Left lobe of liver (tissue), 2 donors: ENCODE results near the gene RPL41. TPM values are rescaled to one million over a fixed set of nuclear protein-coding genes. Genes with fewer than 3 reads are reported as not detected.
"Not testable (repeated sequence)": the region's sequence is repeated elsewhere in the genome, so short reads cannot be mapped to it uniquely, and the experiment has no call there.

Experiments
- ATAC-seq: fragments of 200-7000 bp; cut with Tn5 transposase; one replicate; pipeline ENCODE4 v1.9.1; 2020; ENCODE audit warnings: mild to moderate bottlenecking, moderate library complexity
- DNase-seq: peaks from one replicate; pipeline ENCODE4 v3.0.0-alpha.2; 2020; ENCODE audit warnings: low spot score
- total RNA-seq: library from RNA; stranded (reverse); gene quantifications from one replicate; pipeline ENCODE4 v1.2.1, GENCODE V29; 2021
- donor health status: DM: no; HTN: no; CAD: no; lungs with moderate emphysema.
- donor health status: DM: no; HTN: yes; CAD: no.

RPL41 gene
- total RNA-seq, 1 donor from 2014 or later, result 1,359 TPM

DNA sequence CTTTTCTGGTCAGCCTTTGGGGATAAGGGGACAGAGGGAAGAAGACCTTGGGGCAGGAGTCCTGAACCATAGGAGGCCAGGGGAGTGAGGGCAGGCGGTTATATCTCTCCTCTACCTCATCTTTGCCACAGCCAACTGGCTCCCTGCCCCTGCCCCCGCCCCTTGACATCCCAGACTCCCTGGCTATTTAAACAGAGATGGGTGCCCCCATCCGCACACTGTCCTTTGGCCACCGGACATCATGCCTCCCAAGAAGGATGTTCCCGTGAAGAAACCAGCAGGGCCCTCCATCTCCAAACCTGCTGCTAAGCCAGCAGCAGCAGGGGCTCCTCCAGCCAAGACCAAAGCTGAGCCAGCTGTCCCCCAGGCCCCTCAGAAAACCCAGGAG lies 37.2 kb downstream of the RPL41 start:
- DNase-seq, result no peak
- ATAC-seq, result no peak

DNA sequence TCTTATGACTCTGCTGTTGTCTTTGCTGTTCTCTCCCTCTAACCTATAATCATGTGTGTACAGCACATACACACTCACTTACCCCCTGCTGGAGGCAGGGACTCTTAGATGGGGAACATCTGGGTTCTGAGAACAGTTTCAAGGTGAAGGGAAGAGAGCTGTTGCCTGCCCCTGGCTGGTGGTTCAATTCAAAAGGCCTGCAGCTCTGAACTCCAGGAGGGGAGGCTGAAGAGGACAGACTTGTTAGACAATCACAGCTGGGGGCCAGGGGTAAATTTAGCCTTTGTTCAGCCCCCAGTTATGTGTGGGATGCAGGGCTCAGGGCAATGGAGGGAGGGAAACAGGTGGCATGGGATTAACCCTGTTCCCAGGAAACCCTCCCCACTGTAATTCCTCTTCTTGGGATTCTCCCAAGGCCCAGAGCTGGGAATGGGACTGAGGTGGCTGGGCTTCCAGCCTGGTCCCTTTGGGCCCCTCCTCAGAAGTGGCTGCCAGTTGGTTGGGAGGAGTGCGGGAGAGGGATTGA lies 37.9 kb downstream of the RPL41 start:
- no peak for ATAC-seq
- no peak for DNase-seq

DNA sequence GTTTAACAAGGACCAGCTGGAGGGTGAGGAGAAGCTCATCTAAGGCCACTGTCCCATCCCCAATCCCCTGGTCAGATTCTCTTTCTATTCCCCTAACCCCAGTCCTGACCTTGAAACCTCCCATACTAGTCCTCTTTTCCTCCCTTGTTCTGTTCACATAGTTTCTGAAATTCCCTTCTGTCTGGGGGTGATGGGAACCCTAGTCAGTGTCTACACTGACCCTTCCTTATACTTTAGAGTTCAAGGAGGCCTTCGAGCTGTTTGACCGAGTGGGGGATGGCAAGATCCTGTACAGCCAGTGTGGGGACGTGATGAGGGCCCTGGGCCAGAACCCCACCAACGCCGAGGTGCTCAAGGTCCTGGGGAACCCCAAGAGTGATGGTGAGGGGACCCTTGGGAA lies 38.4 kb downstream of the RPL41 start:
- ATAC-seq, result no peak
- DNase-seq, result no peak

DNA sequence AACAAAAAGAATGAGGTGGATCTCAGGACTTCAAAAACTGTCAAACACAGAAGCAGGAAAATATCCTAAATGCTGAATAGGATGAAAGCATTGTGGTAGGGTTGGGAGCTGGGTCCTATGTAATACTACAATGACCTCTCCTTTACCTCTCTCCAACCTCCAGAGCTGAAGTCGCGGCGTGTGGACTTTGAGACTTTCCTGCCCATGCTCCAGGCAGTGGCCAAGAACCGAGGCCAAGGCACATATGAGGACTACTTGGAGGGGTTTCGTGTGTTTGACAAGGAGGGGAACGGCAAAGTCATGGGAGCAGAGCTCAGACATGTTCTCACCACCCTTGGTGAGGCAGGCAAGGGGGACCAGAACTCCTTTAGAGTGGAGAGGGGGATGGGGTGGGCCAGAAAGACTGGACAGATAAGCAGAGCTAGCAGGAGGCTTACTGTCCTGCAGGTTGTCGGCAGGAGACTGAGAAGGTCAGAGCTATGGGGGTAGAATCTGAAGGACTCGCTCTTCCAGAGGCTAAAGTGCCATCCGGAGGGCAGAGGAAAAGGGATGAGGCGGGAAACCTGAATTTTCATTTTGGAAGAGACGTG lies 38.9 kb downstream of the RPL41 start:
- DNase-seq, result peak; percentile 69
- ATAC-seq, result peak; percentile 41

DNA sequence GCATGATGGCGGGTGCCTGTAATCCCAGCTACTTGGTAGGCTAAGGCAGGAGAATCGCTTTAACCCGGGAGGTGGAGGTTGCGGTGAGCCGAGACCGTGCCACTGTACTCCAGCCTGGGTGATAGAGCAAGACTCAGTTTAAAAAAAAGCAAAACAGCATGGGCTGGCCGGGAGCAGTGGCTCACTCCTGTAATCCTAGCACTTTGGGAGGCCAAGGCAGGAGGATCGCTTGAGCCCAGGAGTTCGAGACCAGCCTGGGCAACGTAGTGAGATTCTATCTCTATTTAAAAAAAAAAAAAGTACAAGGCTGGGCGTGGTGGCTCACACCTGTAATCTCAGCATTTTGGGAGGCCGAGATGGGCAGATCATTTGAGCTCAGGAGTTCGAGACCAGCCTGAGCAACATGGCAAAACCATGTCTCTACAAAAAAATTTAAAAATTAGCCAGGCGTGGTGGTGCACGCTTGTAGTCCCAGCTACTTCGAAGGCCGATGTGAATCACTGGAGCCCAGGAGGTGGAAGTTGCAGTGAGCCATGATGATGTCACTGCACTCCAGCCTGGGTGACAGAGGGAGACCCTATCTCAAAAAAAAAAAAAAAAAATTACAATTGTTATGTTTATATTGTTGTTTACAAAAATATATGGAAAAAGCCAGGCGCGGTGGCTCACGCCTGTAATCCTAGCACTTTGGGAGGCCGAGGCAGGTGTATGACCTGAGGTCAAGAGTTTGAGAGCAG lies 40.2 kb downstream of the RPL41 start:
- ATAC-seq, DNase-seq: not testable (repeated sequence)

DNA sequence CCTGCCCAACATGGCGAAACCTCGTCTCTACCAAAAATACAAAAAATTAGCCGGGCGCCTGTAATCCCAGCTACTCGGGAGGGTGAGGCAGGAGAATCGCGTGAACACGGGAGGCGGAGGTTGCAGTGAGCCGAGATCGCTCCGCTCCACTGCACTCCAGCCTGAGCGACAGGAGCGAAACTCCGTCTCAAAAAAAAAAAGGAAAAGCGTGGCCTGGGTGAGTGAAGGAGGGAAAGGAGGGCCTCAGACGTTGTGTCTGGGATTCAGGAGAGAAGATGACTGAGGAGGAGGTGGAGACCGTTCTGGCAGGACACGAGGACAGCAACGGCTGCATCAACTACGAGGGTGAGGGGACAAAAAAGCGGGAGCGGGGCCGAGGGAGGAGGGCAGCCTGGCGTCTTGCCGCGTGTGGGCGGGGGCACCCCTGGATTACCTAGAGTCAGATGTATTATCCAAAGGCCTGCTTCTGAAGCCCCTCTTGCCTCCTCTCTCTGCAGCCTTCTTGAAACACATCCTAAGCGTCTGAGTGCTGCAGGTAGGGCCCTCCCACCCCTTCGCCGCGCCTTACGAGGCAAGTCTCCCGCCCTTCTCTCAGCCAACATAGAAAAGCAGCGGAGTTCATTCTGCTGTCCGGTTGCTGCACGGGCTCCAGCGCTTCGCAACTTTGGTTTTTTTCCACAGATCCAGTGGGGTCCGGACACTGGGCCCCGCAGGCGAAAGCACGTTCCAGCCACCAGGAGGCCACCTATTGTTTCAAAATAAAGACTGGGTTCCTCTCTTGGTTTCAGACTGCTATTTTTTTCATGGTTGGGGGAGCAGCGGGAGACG lies 41.0 kb downstream of the RPL41 start:
- DNase-seq, result peak; percentile 69
- ATAC-seq, result peak; percentile 48

DNA sequence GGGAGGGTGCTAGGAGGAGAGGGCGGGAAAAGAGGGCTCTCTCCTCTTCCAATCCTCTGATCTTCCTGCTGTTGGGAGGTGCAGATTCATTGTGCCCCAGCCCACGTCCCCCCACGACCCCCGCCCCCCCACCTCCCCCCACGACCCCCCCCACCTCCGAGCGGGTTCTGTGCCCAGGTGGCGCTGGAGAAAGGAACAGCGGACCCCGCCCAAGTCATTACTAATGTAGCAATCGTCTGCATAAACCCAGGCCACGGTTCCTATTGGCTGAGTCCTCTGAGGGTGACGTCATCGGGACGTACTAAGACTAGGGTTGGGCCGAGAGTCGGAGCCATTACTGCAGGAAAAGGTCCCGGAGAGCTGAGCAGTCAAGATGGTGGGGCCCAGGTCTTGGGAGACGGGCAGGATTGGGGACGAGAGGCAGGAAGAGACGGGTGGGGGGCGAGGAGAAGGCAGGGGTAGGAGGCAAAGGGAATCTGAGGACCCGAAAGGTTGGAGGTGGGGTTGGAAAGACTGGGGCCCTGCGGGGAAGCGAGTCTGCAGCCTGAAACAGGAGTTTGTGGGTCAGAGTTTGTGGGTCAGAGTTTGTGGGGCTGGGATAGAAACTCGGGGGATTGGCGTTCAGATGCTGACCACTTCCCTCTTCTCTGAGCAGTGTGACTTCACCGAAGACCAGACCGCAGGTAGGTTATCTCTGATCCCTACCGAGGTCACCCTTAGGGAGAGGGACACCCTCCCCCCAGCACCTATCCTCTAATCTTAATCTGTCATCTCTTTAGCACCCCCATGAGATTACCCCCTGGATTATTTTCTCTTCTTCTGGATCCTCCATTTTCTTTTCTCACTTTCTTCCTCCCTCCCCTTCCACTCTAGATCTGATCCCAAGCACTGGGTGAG lies 41.8 kb downstream of the RPL41 start, which contains the start of gene MYL6:
TSS of gene MYL6 (plus strand) at position 331 of the 897 bp plus-strand sequence. CDS start at position 374, 43 bp downstream.
- ATAC-seq (peak; percentile 83), DNase-seq (peak; percentile 97)

DNA sequence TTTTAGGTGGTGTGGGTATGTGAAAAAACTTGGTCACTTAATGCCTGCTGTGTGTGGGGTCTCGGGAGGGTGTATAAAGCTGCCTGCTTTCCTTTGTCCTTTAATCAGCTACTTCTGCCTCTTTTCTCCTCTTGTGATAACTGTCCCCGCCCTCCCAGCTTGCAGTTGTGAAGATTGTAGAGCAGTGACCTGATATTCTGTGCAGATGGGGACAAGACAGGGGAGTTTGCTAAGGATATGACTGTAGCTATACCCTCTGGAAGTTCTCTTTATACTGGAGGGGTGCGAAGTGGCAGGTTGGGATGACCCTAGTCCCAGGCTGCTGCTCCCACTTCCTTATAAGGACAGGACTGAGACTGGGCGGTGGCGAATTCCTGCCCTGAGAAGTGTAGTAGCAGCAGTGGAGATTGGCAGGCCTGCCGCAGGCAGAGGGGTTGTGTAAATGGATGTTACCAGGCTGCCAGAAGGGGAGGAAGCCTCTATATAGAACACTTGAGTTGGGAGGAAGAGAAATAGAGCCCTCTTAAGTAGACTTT lies 42.6 kb downstream of the RPL41 start:
- peak; percentile 29 for ATAC-seq
- DNase-seq, result peak; percentile 71

DNA sequence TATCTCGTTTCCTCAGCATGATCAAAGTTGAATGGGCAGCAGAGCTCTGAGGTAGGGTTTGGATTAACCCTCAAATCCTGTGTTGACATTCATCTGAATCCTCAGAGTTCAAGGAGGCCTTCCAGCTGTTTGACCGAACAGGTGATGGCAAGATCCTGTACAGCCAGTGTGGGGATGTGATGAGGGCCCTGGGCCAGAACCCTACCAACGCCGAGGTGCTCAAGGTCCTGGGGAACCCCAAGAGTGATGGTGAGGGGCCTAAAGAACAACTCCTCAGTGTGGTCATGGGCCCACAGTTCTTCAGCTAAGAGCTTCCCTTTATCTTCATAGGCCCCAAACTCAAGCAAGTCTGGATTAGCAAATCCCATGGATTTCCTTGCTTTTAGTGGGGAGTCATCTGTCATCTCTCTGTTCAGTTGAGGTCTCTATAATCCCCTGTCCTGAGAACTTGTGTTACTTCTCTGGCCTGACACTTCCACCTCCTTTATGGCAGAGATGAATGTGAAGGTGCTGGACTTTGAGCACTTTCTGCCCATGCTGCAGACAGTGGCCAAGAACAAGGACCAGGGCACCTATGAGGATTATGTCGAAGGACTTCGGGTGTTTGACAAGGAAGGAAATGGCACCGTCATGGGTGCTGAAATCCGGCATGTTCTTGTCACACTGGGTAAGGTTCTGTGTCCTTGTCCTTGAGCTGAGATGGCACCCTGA lies 43.2 kb downstream of the RPL41 start:
- no peak for DNase-seq
- ATAC-seq, result no peak

DNA sequence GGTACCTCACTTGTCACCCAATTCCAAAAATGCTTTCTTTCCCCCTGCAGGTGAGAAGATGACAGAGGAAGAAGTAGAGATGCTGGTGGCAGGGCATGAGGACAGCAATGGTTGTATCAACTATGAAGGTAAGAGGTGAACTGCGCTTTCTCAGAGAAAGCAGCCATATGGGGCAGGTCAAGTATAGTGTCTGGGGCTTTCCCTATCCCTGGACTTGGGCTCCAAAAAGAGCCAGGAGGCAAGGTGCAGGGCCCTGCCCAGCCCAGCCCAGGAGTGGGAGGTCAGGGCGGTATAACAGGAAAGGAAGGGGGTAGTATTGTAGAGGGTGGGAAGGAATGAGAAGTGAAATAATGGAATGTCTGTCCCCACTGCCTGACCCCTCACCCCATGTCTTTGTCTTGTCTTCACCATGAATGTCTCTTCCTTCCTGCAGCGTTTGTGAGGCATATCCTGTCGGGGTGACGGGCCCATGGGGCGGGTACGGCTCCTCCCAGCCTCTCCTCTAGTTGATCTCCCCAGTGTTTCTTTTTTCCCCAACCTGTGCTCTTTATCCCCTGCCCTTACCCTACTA lies 43.8 kb downstream of the RPL41 start:
- ATAC-seq, result no peak
- no peak for DNase-seq

DNA sequence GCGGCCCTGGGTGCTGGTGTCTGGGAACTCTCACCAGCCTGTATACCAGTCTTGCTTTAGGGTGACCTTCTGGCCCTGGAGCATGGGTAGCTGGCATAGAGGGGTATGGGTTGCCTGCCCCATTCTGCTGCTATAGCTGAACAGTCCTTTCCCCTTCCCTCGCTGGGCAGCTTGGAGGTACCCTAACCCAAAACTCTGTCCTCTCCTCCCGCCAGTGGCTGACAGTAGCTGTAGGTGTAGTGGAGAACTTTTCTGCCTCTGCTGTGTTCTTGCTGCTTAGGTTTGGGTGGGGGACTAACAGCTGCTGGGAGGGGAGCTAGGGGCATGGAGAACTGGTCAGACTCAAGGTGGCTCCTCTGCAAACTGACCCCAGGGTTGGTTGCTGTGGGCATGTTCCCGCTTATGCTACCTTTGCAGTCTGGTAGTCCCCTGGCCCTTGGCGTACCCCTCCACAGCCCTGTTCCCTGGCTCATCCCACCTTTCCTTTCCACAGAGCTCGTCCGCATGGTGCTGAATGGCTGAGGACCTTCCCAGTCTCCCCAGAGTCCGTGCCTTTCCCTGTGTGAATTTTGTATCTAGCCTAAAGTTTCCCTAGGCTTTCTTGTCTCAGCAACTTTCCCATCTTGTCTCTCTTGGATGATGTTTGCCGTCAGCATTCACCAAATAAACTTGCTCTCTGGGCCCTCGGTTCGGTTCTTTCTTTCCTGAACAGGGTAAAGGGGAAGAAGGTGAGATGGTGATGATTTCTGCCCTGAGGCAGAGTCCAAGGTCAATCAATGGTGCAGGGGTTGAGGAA lies 44.7 kb downstream of the RPL41 start:
- ATAC-seq, result no peak
- DNase-seq, result no peak

DNA sequence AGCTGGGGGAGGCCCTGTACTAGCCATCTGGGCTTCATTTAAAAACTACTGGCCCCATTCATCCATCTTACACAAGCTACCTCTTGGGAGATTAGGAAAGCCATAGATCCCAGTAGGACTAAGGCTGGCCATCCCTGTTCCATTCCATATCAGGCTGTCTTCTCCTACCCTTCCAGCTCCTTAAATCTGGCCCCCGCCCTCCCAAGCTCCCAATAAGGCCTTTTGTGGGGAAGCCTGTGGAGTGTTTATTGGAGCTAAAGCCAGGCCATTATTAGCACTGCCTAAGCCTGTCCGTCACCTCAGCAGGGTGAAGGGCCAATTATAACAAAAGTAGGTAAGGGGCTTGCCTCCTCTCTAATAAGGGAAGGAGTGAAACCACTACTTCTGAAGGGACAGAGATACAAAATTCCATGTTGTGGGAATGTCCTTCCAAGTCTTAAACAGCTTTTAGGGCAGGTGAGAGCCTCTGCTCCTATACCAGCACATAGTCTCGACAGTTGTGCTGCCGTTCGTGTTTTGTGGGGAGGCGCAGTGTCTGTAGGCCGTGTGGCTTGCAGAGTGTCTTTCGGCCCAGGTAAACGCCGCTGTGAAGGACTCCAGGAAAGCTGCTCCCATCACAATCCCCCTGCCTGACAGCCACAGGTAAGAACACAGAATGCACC lies 45.4 kb downstream of the RPL41 start:
- no peak for DNase-seq
- ATAC-seq, result no peak

DNA sequence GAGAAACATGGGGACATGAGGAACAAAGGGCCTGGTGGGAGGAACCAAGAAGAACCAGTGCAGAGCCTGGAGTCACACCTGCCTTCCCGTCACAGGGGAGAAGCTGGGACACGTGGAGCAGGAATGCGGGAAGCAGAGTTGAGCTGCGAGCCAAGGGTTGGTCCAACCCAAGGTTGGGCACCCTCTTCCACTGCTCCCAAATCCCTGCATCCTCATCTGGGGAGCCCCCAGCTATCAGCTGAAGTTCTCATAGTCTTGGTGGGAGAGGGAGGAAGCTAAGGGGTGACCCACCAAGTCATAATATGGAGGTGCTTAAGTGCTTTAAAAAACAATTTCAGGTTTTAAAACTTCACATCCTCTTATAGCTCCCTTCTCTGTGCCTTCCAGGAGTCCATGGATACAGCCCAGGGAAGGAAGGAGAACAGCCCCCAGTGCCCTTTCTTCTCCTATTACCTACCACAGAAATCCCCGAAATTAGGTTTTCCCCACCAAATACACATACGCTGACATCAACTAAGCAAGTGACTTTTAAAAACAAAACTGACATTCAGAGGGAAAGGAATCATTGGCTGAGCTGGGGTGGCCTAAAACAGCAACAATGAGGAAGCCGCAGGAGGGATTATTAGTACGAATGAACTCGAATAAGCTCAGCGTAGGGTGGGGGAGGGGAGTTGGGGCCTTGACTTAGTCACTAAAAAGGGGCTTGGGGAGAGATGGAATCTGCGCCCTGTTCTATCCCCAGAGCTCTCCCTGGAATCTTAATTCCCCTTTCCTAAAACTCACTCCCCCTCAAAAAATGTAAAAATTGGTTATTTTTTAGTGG lies 46.2 kb downstream of the RPL41 start:
- no peak for DNase-seq
- no peak for ATAC-seq

DNA sequence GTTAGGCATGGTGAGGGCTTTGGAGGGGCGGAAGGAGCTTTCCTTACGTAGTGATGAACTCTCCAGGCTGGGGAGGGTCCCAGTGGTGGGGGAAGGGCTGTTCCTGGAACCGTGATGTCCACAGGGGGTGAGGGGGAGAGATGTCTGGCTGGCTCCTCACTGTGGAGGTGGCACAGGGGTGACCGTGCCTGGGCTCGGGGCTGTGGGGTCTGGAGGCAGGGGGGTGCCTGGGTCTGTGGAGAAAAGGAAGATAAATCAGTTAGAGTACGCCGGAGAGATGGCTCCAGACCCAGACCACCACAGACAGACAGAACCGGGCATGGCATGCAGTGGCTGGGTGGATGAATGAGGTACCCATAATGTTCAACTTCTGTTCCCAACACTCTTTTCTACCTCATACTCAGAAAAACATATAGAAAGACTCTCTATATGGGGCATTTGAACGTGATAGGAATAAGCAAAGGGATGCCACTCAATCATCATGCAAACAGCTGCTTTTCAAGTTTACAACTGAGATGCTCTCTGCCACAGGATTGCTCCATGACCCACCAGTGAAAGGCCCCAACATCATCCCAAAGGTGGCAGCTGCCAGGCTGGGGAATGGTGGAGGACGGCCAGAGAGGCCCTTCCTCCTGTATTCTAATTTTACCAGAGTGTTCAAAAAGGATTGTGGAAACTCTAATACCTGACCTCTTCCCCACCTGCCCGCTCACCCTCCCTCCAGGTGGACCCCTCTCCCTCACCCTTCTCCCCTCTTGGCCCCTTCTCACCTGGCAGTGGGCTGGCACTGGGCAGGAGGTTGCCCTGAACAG lies 47.3 kb downstream of the RPL41 start:
- DNase-seq (no peak), ATAC-seq (no peak)

DNA sequence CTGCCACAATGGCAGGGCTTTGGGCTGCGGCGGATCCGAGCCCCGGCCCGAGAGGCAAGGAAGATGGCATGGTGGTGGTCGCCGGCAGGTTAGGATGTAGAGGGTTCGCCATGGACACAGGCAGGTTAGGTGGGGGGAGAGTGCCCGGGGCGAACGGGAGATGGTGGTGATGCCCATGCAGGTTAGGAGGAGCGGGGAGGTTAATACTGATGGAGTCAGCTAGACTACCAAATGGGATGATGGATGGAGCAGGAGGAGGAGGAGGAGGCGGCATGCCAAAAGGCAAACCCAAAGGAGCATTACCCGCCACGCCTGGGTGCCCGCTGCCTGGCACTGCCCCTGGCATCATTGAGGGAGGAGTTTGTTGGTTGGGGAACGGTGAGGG lies 47.9 kb downstream of the RPL41 start:
- DNase-seq, result no peak
- no peak for ATAC-seq

DNA sequence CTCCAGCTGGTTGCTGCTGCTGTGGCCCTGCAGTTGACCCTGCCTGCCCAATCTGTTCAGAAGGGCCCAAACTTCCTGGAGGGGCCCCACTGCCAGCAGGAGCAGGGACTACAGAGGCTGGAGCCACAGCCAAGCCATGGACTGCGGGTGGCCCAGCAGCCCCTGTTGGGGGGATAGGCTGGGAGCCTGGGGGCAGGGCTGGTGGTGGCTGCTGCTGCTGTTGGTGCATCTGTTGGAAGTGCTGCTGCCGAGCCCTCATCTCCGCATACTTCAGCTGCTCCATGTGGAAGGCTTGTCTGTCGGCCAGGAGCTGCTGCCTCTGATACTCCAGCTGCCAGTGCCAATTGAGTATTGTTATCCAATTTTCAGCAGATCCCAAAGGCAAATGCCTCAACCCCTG lies 48.9 kb downstream of the RPL41 start:
- DNase-seq, result no peak
- no peak for ATAC-seq
